Testis (tissue), 3 donors: ENCODE measurements around the gene CFD. TPM values are rescaled to one million over a fixed set of nuclear protein-coding genes. Genes with fewer than 3 reads are reported as not detected.

Experiments used
- DNase-seq: peaks from one replicate; pipeline ENCODE4 v3.0.0-alpha.2; 2019
- H3K27ac ChIP-seq, 2 donors: fragments of 200-600 bp; sonication (generic); one replicate each; pipeline ENCODE4 v1.5.1; 2019
- H3K27me3 ChIP-seq: fragments of 200-600 bp; sonication (generic); one replicate; pipeline ENCODE4 v1.5.1; 2019
- H3K36me3 ChIP-seq: fragments of 200-600 bp; sonication (generic); one replicate; pipeline ENCODE4 v1.5.1; 2017; ENCODE audit warnings: low read depth; ENCODE audit errors: missing control alignments
- H3K4me1 ChIP-seq: fragments of 200-600 bp; sonication (generic); one replicate; pipeline ENCODE4 v1.5.1; 2019
- H3K4me3 ChIP-seq, 2 donors: fragments of 200-600 bp; sonication (generic); one replicate each; pipeline ENCODE4 v1.5.1; 2017 to 2019
- H3K9me3 ChIP-seq: fragments of 200-600 bp; sonication (generic); one replicate; pipeline ENCODE4 v1.5.1; 2017
- CTCF ChIP-seq, 3 experiments: fragments of 450-650 bp in 2 of 3; fragments of 200-600 bp in 1 of 3; sonication (generic) in 1 of 3; IDR thresholded peaks; one replicate each; pipeline ENCODE4 v1.5.1; 2016 to 2019; ENCODE audit warnings: antibody characterized with exemption in 3 of 3, mild to moderate bottlenecking in 2 of 3, moderate library complexity in 1 of 3
- POLR2A ChIP-seq: fragments of 450-650 bp; IDR thresholded peaks from one replicate; pipeline ENCODE4 v1.6.1; 2017; ENCODE audit warnings: antibody characterized with exemption, mild to moderate bottlenecking, moderate library complexity
- WGBS, 2 donors: methylation state at CpG; one replicate each; pipeline ENCODE4 v1.1.5; 2018; 5-methylcytosine and 5-hydroxymethylcytosine counted together
- intact Hi-C: fragments of 100-400 bp; cut with DNase I; formaldehyde crosslinking; loops from one replicate; pipeline ENCODE4 v1.15.1; 2023; ENCODE audit warnings: low total_unique reads
- polyA plus RNA-seq: library from polyadenylated mRNA; stranded (reverse); fragments of 350-450 nt; fragmentation: Illumina TruSeq; extraction: RNeasy Lipid Tissue Mini Kit (QIAGEN cat#74804); gene quantifications from one replicate; pipeline ENCODE4 v1.2.3, GENCODE V29; 2014; ENCODE audit warnings: low read depth, low replicate concordance; ENCODE audit not compliant: insufficient read depth
- total RNA-seq, 2 donors: library from RNA; depleted of rRNA; stranded (reverse); fragments of >200 nt; gene quantifications; one replicate each; pipeline ENCODE4 v1.2.3, GENCODE V29; 2016

Gene CFD
- total and polyA plus RNA-seq, 3 donors from 2014 or later = 83.1 to 185 (median 84.3) TPM

- 69 to 78% methylated on average over 6 of the region's 6 CpGs for WGBS, 2 donors
- H3K27me3 ChIP-seq = no peaks in the 10 kb centered on the region
- no peak overlapping the region for H3K27ac ChIP-seq
- intact Hi-C loops = loop anchor here (5.0 kb wide), 1 partner anchor 68 kb away; no protein-coding TSS in a partner anchor
- no peak for TF ChIP-seq POLR2A
- TF ChIP-seq CTCF (IDR thresholded peaks at IDR 0.05) = no peak
- no peaks in the 10 kb centered on the region for H3K36me3 ChIP-seq
- no peak overlapping the region for H3K4me3 ChIP-seq
- peaks cover 8% of the 10 kb centered on the region for H3K4me1 ChIP-seq
- H3K9me3 ChIP-seq = no peaks in the 10 kb centered on the region
- DNase-seq = no peak
Measured at GRCh38 chr19:854549-854948, 4.9 kb upstream of the CFD start.

- intact Hi-C loops = no loop called here
- no peak overlapping the region for H3K4me3 ChIP-seq
- H3K9me3 ChIP-seq = no peaks in the 10 kb centered on the region
- 89% methylated on average over 12 of the region's 12 CpGs for WGBS, 2 donors
- H3K27ac ChIP-seq = no peak overlapping the region
- DNase-seq = no peak
- peaks cover 8% of the 10 kb centered on the region for H3K4me1 ChIP-seq
- no peak for TF ChIP-seq CTCF (IDR thresholded peaks at IDR 0.05)
- TF ChIP-seq POLR2A = no peak
- H3K36me3 ChIP-seq = no peaks in the 10 kb centered on the region
- no peaks in the 10 kb centered on the region for H3K27me3 ChIP-seq
Measured at GRCh38 chr19:855142-855541, 4.3 kb upstream of the CFD start.

- intact Hi-C loops = no loop called here
- H3K27ac ChIP-seq = no peak overlapping the region
- H3K9me3 ChIP-seq = no peaks in the 10 kb centered on the region
- no peaks in the 10 kb centered on the region for H3K27me3 ChIP-seq
- 87 to 92% methylated on average over 14 to 32 of the region's 40 CpGs for WGBS, 2 donors
- no peak overlapping the region for H3K4me3 ChIP-seq
- H3K4me1 ChIP-seq = peaks cover 8% of the 10 kb centered on the region
- TF ChIP-seq POLR2A (no peak), CTCF (IDR thresholded peaks at IDR 0.05) (no peak)
- no peak for DNase-seq
- H3K36me3 ChIP-seq = no peaks in the 10 kb centered on the region
Measured at GRCh38 chr19:855566-856120, 3.8 kb upstream of the CFD start.

- no peaks in the 10 kb centered on the region for H3K36me3 ChIP-seq
- H3K4me3 ChIP-seq = no peak overlapping the region
- DNase-seq = no peak
- peaks cover 5% of the 10 kb centered on the region for H3K4me1 ChIP-seq
- no peak overlapping the region for H3K27ac ChIP-seq
- TF ChIP-seq CTCF (IDR thresholded peaks at IDR 0.05) = no peak
- no peak for TF ChIP-seq POLR2A
- H3K27me3 ChIP-seq = no peaks in the 10 kb centered on the region
- intact Hi-C loops = no loop called here
- WGBS, 2 donors = 78 to 80% methylated on average over 9 of the region's 9 CpGs
- H3K9me3 ChIP-seq = no peaks in the 10 kb centered on the region
Measured at GRCh38 chr19:858284-858683, 1.2 kb upstream of the CFD start.

GRCh38 chr19:861141-861755 lies 1.8 kb downstream of the CFD start:
- Histone ChIP-seq H3K27ac (no peak overlapping the region), H3K4me1 (peaks cover 5% of the 10 kb centered on the region), H3K27me3 (no peaks in the 10 kb centered on the region), H3K36me3 (no peaks in the 10 kb centered on the region), H3K9me3 (no peaks in the 10 kb centered on the region), H3K4me3 (no peak overlapping the region)
- no peak for DNase-seq
- intact Hi-C loops = no loop called here
- WGBS, 2 donors = 48 to 55% methylated on average over 7 to 23 of the region's 35 CpGs
- TF ChIP-seq CTCF (IDR thresholded peaks at IDR 0.05) (no peak), POLR2A (no peak)
